Measurements from ENCODE around the gene BMERB1.
A peak's percentile ranks its signal among the peaks of the same experiment; 100 is the strongest.
"Not testable (repeated sequence)": the region's sequence is repeated elsewhere in the genome, so short reads cannot be mapped to it uniquely, and the experiment has no call there.

The BMERB1 gene

DNA sequence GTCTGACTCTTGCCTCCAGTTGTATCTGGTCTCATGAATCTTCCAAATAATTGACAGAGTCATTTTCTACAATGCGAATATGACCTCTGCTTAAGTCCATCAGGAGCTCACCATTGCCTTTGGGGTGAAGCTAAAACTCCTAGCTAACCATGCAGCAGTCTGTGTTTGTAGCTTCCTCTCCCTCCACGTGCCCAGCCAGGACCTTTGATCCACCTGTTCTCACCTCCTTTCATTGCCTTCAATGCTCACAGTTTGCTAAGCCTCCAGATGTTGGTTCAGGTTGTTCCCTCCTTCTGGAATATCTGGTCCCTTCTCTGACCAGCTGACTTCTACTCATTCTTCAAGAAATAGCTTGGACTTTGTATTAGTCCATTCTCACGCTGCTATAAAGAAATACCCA is 23.0 kb downstream of the BMERB1 start:
- intact Hi-C loops (cut with DNase I), result no loop called here
- DNase-seq, result no peak

DNA sequence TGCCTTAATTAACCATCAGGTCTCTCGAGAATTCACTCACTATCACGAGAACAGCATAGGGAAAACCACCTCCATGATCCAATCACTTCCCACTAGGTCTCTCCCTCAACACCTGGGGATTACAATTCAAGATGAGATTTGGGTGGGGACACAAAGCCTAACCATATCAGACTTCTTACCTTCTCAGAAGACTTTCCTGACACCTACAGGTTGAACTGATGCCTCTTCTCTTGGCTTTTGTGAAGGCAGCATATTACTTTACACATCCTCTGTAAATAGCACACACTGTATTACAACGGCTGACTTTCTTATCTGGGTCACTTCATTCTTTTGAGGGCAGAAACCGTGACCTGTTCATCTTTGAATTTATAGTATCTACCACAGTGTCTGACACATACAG is 23.6 kb downstream of the BMERB1 start:
- intact Hi-C loops (cut with DNase I), result no loop called here
- no peak for DNase-seq

DNA sequence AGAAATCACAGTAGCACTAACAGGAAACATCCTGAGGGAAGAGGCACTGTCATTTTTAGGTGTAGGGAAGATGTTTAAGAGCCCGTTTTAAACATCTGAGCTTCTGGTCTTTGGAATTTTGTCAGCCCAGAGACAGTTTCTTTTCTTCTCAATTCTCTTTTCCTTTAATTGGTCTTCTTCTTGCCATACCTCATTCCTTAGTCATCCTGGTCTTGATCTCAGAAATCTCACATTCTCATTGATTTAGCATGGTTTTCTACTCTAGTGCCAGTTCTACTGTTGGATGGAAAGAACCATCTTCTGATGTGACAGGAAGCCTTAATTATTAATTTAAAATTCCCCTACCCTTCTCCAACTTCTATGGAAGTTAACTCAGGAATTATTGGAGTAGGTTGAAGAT is 25.4 kb downstream of the BMERB1 start:
- DNase-seq, result no peak
- intact Hi-C loops (cut with DNase I), result no loop called here

DNA sequence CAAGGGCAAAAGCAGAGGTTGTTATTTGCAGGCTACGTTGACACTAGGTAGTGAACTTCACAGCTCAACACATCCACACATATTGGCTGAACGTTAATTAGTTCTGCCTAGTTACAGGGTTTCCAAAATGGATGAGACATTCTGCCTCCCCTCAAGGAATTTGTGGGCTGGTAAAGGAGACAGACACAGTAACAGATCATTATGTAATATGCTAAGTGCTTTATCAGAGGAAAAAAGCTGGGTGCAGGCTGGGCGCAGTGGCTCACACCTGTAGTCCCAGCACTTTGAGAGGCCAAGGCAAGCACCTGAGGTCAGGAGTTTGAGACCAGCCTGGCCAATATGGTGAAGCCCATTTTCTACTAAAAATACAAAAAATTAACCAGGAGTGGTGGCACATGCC is 26.2 kb downstream of the BMERB1 start:
- no peak for DNase-seq
- intact Hi-C loops (cut with DNase I), result no loop called here

DNA sequence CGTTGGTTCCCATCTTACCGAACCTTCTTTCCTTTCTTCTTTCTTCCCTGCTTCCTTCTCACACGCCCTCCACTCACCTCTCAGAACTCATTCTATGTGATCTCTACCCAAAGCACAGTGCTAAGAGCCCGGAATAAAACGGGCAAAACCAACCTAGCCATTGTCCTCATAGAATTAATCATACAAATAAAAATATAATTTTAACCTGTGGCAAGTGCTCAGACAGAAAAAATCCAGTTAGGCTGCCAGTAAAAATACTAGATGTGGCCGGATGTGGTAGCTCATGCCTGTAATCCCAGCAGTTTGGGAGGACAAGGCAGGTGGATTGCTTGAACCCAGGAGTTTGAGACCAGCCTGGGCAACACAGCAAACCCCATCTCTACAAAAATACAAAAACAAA is 27.0 kb downstream of the BMERB1 start:
- intact Hi-C loops (cut with DNase I), result no loop called here
- no peak for DNase-seq

DNA sequence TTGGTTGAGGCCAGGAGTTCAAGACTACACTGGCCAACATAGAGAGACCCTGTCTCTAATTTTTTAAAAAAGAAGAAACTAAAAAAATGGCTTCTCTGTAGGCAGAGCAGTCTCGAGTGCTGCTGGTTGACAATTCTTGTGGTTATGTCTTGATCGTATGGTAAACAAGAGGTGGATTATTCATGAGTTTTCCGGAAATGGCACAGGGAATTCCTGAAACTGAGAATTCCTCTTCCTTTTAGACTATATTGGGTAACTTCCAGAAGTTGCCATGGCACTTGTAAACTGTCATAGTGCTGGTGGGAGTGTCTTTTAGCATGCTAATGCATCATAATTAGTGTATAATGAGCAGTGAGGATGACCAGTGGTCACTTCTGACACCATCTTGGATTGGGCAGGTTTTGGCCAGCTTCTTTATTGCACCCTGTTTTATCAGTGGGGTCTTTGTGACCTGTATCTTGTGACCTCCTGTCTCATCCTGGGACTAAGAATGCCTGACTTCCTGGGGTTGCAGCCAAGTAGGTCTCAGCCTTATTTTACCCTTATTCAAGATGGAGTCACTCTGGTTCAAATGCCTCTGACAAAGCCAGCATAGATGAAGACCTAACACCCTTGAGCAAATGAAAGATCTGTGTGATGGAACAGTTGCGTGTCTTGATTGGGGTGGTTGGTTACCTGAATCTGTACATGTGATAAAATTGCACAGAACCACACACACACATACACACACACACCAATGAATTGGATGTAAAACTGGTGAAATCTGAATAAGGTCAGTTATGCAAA is 30.2 kb downstream of the BMERB1 start:
- intact Hi-C loops (cut with DNase I), result no loop called here

DNA sequence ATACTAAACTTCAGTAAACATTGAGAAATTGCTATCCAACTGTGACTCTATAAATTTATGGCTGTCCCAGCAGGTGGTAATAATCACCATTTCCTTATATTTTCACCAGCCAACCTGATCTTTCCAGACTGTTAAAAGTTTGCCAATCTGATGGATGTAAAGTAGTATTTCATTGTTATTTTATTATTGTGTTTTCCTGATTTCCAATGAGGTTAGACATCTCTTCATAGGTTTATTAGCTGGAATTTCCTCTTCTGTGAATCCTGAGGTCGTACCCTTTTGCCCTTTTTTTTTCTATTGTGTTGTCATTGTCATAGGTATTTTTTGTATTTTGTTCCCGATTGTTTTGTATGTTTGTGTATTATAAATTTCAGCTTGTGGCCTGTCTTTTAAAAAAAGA is 31.7 kb downstream of the BMERB1 start:
- DNase-seq, result no peak
- intact Hi-C loops (cut with DNase I), result no loop called here

More for the DNA sequence above, 30.2 kb downstream of the BMERB1 start:
- no peak for DNase-seq

DNA sequence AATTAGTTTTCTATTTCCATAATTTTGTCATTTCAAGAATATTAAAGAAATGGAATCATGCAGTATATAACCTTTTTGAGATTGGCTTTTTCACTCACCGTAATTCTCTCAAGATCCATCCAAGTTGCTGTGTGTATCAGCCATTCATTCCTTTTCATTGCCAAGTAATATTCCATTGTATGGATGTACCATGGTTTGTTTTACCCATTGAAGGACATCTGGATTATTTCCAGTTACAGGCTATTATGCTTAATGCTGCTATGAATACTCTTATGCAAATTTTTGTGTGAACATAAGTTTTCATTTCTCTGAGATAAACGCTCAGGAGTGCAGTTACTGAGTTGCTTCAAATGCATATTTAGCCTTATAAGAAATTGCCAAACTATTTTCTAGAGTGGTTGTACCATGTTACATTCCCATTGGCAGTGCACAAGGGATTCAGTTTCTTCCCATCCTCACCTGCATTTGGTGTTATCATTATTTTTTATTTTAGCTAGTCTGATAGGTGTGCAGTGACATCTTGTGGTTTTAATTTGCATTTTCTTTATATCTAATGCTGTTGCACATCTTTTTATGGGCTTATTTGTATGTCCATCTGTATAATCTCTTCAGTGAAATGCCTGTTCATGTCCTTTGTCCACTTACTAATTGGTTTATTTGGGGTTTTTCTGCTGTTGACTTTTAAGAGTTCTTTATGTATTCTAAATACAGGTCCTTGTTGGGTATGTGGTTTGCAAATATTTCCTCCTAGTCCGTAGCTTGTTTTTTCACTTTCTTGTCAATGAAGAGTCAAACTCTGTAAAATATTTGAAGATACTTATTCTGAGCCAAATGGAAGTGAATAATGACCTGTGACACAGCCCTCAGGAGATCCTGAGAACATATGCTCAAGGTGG is 32.7 kb downstream of the BMERB1 start:
- intact Hi-C loops (cut with DNase I), result no loop called here
- no peak for DNase-seq

DNA sequence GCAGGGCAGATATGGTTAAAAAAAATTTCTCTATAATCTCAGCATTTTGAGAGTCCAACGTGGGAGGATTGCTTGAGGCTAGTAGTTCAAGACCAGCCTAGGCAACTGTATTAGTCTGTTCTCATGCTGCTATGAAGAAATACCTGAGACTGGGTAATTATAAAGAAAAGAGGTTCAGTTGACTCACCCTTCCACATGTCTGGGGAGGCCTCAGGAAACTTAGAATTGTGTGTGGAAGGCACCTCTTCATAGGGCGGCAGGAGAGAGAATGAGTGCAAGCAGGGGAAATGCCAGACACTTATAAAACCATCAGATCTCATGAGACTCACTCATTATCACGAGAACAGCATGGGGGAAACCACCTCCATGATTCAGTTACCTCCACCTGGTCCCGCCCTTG is 42.6 kb downstream of the BMERB1 start:
- not testable (repeated sequence) for DNase-seq
- intact Hi-C loops (cut with DNase I), result loop anchor here (5.0 kb wide), 1 partner anchor 50 kb away; no protein-coding TSS in a partner anchor

DNA sequence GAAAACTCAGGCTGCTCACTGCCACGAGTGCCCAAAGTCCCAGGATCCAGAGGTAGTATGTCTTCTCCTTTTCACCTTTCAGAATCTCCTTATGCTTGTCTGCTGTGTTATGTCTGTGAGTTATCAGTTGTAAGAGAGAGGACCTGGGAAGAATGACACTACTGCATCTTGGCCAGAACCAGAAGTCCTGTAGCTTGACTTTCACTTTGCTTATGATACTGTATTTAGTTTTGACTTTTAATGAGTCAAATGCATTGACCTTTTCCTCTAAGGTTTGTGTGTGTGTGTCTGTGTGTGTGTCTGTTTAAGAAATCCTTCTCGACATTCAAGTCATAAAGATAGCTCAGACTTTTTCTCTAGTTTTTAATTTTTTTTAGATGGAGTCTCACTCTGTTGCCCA is 43.4 kb downstream of the BMERB1 start:
- intact Hi-C loops (cut with DNase I), result loop anchor here (5.0 kb wide), 1 partner anchor 51 kb away; no protein-coding TSS in a partner anchor
- DNase-seq, result no peak

DNA sequence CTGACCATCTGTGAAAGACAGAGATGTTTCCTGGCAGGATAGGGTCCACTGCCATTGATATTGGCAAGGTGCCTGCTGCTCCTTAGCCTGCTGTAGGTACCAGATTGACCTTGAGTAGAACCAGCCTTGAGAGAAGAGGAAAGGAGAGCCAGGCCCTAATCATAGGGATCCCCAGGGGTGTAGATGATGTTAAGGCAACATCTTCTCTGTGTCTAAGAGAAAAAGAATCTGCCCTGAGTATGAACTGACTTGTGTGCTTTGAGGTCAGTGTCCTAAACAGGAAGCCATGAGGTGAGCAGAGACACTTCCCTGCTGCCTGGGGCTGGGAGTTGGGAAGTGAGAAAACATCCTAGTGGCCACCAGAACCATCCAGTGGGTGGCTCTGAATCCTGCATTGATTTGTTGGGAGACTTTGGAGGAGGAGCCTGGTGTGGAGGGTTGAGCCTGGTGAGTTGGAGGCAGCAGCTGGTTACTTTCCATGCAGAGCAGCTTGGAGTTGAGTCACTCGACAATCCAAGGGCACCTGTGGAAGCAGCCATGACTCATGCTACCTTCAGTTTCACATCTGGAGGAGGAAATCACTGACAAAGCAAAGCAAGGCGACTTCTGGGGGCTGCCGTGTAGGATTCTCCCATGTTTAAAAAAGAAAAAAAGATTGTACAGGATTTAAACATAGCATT is 47.8 kb downstream of the BMERB1 start:
- intact Hi-C loops (cut with DNase I), result no loop called here
- peak in 8 of 10 donors; percentile 31 to 92 (median 54) for DNase-seq

DNA sequence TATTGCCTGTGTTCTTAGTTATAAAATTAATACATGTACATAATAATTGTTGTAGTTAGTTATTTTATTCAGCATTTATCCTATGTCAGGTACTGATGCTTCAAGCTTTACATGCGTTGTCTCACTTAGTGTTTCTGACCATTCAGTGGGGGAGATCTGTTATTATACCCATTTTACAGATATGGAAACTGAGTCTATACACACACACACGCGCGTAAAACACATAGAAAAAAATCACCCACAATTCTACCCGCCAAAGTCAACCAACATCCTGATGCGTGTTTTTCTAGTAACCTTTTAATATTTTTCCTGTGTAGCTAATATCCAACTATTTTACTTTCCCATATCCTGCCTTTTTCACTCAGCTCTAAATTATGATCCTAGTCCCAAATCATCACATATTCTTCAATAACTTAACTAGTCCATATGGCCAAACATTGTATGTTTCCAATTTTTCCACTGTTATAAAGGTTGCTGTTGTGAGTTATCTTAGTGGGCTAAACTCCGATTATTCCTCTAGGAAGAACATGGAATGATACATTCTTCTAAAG is 48.4 kb downstream of the BMERB1 start:
- DNase-seq, result no peak
- intact Hi-C loops (cut with DNase I), result no loop called here

DNA sequence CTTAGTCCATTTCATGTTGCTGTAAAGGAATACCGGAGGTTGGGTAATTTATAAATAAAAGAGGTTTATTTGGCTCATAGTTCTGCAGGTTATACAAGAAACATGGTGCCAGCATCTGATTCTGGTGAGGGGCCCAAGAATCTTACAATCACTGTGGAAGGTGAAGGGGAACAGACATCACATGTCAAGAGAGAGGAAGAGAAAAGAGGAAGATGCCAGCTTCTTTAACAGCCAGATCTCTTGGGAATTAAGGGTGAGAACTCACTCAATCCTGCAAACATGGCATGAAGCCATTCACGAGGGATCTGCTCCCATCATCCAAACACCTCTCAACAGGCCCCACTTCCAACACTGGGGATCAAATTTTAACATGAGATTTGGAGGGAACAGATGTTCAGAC is 49.5 kb downstream of the BMERB1 start:
- DNase-seq, result no peak
- intact Hi-C loops (cut with DNase I), result no loop called here

DNA sequence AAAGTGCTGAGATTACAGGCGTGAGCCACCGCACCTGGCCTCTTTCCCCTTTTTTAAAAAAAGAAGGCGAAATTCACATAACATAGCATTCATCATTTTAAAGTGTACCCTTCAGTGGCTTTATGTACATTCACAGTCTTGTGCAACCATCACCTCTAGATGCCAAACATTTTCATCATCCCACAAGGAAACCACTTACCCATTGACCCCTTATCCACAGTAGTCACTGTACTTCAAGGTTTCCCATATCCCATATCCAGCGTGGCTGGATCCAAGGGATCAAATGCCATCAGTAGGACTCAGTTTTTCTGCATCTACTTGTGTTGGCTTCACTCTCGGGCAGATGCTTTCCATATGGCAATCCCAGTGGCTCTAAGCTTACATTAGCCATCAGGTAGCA is 50.3 kb downstream of the BMERB1 start:
- no peak for DNase-seq
- intact Hi-C loops (cut with DNase I), result no loop called here

DNA sequence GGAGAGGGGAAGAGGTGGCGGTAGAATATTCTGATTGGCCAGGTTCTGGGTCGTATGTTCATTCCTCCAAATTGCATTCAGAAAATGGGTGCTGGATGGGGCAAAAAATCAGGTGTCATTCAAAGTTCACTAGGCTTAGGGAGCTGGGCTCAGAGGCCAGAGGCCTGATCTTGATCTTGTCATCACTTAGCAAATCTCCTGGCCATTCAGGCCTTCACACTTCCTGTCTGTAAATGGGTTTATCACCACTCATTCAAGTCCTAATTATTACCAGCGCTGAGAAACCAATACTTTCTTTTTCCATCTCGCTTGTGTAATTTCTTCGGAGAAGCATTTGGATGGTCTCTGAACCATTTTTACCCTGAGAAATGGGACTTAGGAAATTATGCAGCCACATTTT is 50.8 kb downstream of the BMERB1 start:
- intact Hi-C loops (cut with DNase I), result no loop called here

DNA sequence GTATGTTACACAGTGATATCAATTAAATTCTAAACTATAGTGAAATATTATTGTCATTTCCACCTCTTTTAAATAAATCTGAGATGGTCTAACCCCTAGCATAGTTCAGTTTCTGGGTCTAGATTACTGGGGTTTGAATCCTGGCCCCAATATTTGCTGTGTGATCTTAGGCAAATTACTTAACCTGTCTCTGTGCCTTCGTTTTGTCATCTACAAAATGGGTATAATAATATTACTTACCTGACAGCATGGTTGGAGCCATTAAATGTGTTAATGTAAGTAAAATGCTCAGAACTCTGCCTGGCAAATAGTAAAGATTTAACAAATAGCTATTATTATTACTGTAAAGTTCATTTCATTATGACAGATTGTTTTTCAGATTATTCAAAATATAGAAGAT is 52.3 kb downstream of the BMERB1 start:
- intact Hi-C loops (cut with DNase I), result no loop called here
- DNase-seq, result no peak

More for the DNA sequence above, 50.8 kb downstream of the BMERB1 start:
- DNase-seq, result no peak

DNA sequence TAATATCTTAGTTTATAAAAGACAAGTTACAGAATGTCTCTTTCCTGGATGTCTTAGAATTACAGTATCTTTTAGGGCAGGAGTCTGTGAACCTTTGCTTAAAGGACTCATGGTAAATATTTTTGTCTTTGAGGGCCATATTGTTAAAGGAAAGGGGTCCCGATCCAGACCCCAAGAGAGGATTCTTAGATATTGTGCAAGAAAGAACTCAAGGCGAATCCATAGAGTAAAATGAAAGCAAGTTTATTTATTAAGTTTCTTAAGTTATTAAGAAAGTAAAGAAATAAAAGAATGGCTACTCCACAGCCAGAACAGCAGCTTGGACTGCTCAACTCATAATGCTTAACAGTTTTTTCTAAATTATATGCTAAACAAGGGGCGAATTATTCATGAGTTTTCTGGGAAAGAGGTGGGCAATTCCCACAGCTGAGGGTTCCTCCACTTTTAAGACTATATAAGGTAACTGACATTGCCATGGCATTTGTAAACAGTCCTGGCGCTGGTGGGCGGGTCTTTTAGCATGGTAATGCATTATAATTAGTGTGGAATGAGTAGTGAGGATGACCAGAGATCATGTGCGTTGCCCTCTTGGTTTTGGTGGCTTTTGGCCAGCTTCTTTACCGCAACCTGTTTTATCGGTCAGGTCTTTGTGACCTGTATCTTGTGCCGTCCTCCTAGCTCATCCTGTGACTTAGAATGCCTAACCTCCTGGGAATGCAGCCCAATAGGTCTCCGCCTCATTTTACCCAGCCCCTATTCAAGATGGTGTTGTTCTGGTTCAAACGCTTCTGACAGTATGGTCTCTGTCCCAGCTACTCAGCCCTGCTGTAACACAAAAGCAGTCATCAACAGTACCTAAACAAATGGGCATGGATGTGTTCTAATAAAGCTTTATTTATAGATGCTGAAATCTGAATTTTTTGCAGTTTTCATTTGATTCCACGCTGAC is 53.2 kb downstream of the BMERB1 start:
- intact Hi-C loops (cut with DNase I), result no loop called here
- DNase-seq, result no peak

DNA sequence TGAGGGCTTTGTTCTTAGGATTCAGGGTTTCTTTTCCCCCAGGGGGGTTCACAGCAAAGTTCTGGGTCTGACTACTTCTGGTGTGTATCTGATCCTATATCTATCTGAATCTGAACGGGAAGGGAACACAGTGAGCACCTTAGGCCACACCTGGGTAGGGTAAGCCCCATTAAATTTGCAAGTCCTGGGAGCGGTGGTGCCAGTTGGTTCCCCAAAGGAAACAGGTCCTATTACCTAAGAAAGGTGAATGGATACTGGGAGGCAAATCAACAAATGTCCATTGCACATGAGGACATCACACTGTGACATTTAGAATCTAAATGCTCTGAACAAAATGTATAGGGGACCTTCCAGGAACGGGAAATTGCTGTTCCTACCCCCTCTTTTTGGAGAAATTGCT is 54.6 kb downstream of the BMERB1 start:
- DNase-seq, result no peak
- intact Hi-C loops (cut with DNase I), result no loop called here

DNA sequence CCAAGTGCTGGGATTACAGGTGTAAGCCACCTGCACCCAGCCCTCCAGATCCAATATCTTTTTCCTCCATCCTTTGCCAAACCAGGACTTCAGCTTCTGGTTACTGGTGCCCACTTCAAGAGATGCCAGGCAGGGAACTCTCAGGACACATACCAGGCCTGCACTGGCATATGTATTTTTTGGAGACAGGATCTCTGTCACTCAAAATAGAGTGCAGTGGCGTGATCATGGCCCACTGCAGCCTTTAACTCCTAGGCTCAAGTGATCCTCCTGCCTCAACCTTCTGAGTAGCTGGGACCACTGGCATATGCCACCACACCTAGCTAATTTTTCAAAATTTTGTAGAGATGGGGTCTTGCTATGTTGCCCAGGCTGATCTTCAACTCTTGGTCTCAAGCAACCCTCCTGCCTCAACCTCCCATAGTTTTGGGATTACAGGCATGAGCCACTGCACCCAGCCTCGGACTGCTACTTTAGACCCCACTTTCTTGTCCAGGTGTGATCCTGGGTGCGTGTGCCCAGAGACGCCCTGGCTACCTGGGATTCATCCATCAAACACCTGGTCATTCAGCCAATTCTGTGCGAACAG is 55.8 kb downstream of the BMERB1 start:
- peak in 1 of 10 donors; percentile 48 for DNase-seq
- intact Hi-C loops (cut with DNase I), result no loop called here
